ENCODE measurements around the gene TFR2. TPM values are rescaled to one million over a fixed set of nuclear protein-coding genes. Genes with fewer than 3 reads are reported as not detected.

TFR2 gene
- total and polyA plus RNA-seq, 2 of the 13 experiments (the other 11 are each of a cell fraction or from before 2014, with no cell fraction given), result 36.9 to 64.2 TPM

GRCh38 chr7:100641860-100642533 lies 645 bp upstream of the TFR2 start (continued):
- TF ChIP-seq, protein P1, sequence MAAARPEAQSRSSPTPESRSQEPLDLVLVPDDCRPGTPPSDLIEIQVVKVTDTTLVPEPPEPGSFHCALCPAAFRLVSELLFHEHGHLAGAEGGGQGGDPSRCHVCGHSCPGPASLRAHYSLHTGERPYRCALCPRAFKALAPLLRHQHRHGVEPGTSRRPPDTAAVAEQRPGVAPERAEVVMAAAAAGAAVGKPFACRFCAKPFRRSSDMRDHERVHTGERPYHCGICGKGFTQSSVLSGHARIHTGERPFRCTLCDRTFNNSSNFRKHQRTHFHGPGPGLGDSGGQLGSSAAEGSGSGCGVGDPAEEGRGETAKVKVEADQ (CRISPR knock-in tag; IDR thresholded peaks at IDR 0.05; ENCODE audit: borderline replicate concordance), result no peak
- 0 out of 2 replicates have a peak, but pooled peaks have one; percentile 50 for TF ChIP-seq ZNF235 (CRISPR knock-in tag; IDR thresholded peaks at IDR 0.05; ENCODE audit: borderline replicate concordance)
- TF ChIP-seq ZNF597 (CRISPR knock-in tag; IDR thresholded peaks at IDR 0.05), result no peak
- 0 out of 2 replicates have a peak, but pooled peaks have one; percentile 13 for TF ChIP-seq ZMYM3 (CRISPR knock-in tag; IDR thresholded peaks at IDR 0.05)
- no peak for TF ChIP-seq TCF12 (IDR thresholded peaks at IDR 0.05)
- no peak for TF ChIP-seq TCF12 (CRISPR knock-in tag; IDR thresholded peaks at IDR 0.05)
- 0 out of 2 replicates have a peak, but pooled peaks have one; percentile 35 for TF ChIP-seq ARID4A (CRISPR knock-in tag; IDR thresholded peaks at IDR 0.05; ENCODE audit: borderline replicate concordance)
- TF ChIP-seq SMARCC2 (IDR thresholded peaks at IDR 0.05), result no peak
- no peak; the same call in 1 of the 2 replicates for TF ChIP-seq YEATS4 (CRISPR knock-in tag; IDR thresholded peaks at IDR 0.05; ENCODE audit: borderline replicate concordance)
- no peak for TF ChIP-seq FOSL1 (CRISPR knock-in tag; IDR thresholded peaks at IDR 0.05; ENCODE audit: borderline replicate concordance)
- TF ChIP-seq, protein P2, sequence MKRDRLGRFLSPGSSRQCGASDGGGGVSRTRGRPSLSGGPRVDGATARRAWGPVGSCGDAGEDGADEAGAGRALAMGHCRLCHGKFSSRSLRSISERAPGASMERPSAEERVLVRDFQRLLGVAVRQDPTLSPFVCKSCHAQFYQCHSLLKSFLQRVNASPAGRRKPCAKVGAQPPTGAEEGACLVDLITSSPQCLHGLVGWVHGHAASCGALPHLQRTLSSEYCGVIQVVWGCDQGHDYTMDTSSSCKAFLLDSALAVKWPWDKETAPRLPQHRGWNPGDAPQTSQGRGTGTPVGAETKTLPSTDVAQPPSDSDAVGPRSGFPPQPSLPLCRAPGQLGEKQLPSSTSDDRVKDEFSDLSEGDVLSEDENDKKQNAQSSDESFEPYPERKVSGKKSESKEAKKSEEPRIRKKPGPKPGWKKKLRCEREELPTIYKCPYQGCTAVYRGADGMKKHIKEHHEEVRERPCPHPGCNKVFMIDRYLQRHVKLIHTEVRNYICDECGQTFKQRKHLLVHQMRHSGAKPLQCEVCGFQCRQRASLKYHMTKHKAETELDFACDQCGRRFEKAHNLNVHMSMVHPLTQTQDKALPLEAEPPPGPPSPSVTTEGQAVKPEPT (CRISPR knock-in tag; IDR thresholded peaks at IDR 0.05; ENCODE audit: low read depth), result no peak
- TF ChIP-seq ZNF562 (CRISPR knock-in tag; IDR thresholded peaks at IDR 0.05; ENCODE audit: borderline replicate concordance), result no peak
- peak; percentile 2; the same call in 1 of the 2 replicates for TF ChIP-seq SP4 (CRISPR knock-in tag; IDR thresholded peaks at IDR 0.05)
- no peak for TF ChIP-seq SRSF1 (optimal IDR thresholded peaks at IDR 0.05; ENCODE audit: low read depth, low read length)
- no peak for TF ChIP-seq STAG1 (CRISPR knock-in tag; IDR thresholded peaks at IDR 0.05)
- TF ChIP-seq SAP130 (CRISPR knock-in tag; IDR thresholded peaks at IDR 0.05; ENCODE audit: low read depth), result no peak
- TF ChIP-seq ZNF704 (CRISPR knock-in tag; IDR thresholded peaks at IDR 0.05; ENCODE audit: borderline replicate concordance), result no peak
